Suprapubic skin (tissue), 3 donors: ENCODE data around the gene IQCM.

Experiments used
- CTCF ChIP-seq, 2 donors: fragments of 200-600 bp in 1 of 2; fragments of 450-650 bp in 1 of 2; sonication (generic) in 1 of 2; IDR thresholded peaks; one replicate each; pipeline ENCODE4 v1.5.1; 2016 to 2019; ENCODE audit warnings: antibody characterized with exemption in 2 of 2, mild to moderate bottlenecking in 1 of 2, moderate library complexity in 1 of 2
- POLR2A ChIP-seq, 2 donors: fragments of 450-650 bp; IDR thresholded peaks; one replicate each; pipeline ENCODE4 v1.6.1; 2017; ENCODE audit warnings: antibody characterized with exemption in 2 of 2, mild to moderate bottlenecking in 2 of 2, moderate library complexity in 2 of 2

GRCh38 chr4:149322203-149322602 is 493.4 kb downstream of the IQCM start:
- TF ChIP-seq CTCF (IDR thresholded peaks at IDR 0.05) (no peak), POLR2A (IDR thresholded peaks at IDR 0.05) (no peak)
